HG02588 (cell line): Measurements from ENCODE around the gene HMGA1.
"Not testable (repeated sequence)": the region's sequence is repeated elsewhere in the genome, so short reads cannot be mapped to it uniquely, and the experiment has no call there.

Experiments used
- ATAC-seq: cut with Tn5 transposase; IDR thresholded peaks from one replicate; pipeline ENCODE4 v1.9.1; 2021; ENCODE audit warnings: mild to moderate bottlenecking, moderate library complexity; ENCODE audit not compliant: unreplicated experiment

Gene HMGA1

GRCh38 chr6:34259529-34260069, 22.9 kb downstream of the HMGA1 start:
- no peak for ATAC-seq

- ATAC-seq: no peak
Measured at GRCh38 chr6:34260576-34261267, 24.0 kb downstream of the HMGA1 start.

DNA sequence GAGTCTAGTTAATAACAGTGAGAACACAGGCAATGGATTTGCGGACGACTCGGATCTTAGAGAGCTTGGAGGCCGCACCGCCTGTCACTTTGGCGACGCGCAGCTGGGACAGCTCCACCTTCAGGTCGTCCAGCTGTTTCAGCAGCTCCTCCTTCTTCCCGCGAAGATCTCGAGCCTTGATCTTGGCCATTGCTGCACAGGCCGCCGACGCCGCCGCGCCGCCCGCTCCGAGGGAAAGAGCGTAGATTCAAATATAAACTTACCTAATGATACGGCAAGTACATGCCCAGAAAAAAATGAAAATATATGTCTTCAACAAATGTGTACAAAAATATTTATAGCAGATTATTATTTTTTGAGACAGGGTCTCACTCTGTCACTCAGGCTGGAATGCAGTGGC, 26.8 kb downstream of the HMGA1 start:
- ATAC-seq: not testable (repeated sequence)

DNA sequence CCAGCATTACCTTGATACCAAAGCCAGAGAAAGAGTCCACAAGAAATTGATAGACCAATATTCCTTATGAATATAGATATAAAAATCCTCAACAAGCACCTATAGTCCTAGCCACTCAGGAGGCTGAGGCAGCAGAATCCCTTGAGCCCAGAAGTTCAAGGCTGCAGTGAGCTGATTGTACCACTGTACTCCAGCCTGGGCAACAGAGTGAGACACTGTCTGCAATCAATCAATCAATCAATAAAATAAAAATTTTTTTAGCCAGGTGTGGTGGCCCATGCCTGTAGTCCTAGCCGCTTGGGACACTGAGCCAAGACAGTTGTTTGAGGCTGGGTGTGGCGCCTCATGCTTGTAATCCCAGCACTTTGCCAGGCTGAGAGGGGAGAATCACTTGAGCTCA, 31.1 kb downstream of the HMGA1 start:
- no peak for ATAC-seq

GRCh38 chr6:34269132-34269531, 32.5 kb downstream of the HMGA1 start:
- not testable (repeated sequence) for ATAC-seq

- ATAC-seq: not testable (repeated sequence)
Measured at GRCh38 chr6:34269658-34270341, 33.1 kb downstream of the HMGA1 start.

GRCh38 chr6:34272013-34272926, 35.6 kb downstream of the HMGA1 start:
- no peak for ATAC-seq

GRCh38 chr6:34273242-34273805, 36.7 kb downstream of the HMGA1 start:
- no peak for ATAC-seq

GRCh38 chr6:34274129-34274528, 37.5 kb downstream of the HMGA1 start:
- no peak for ATAC-seq

DNA sequence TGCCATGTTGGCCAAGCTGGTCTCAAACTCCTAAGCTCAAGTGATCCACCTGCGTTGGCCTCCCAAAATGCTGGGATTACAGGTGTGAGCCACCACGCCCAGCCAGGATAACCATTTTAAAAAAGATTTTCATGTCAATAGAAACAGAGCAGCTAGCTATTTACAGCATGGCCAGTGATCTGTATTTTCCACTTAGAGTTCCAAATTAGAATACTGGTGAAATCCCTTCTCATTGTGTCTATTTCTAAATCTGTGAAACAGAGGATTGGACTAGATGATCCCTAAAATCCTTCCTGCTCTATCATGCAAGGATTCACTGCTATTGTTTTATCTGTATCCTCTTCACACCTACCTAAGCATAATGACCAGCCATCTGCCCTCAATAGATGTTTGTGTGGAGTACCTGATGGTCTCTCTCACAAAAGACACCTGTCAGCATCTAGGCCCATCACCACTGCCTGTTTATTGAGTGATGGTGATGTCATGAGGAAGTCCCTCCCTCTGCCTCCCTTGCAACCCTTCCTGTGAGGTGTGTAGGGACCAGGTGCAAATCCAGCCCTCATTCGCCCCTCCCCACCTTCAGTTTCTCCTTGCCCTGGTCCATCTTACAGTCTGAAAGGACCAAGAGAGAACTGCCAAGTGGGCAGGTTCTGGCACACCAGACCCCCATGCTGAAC, 38.6 kb downstream of the HMGA1 start:
- no peak for ATAC-seq

DNA sequence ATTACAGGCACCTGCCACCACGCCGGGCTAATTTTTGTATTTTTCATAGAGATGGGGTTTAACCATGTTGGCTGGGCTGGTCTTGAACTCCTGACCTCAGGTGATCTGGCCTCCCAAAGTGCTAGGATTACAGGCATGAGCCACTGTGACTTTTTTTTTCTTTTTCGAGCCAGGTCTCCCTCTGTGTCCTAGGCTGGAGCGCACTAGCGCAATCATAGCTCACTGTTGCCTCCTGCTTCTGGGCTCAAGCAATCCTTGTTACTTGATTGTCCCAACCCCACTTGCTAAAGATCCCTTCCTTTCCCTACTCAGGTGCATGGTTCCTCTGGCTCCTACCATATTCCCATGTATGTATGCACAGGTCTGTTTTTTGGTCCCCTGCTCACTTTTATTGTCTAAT, 39.5 kb downstream of the HMGA1 start:
- no peak for ATAC-seq

- ATAC-seq: no peak
Measured at GRCh38 chr6:34276881-34277762, 40.4 kb downstream of the HMGA1 start.

DNA sequence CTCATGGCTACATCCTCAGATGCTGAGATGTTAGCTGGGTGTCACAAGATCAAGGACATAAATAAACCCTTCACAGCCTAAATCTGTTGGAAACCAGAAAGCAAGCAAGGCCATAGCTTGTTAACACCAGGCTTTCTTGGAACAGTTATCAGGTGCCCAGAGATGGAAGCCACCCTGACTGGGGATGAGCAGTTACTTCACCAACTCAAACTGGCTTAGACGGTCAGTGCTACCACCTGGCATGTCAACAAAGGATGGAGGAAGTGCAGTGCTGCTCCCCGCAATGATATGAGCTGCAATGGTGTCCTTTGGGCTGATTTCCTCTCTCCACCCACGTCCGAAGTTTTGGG, 41.1 kb downstream of the HMGA1 start:
- no peak for ATAC-seq

DNA sequence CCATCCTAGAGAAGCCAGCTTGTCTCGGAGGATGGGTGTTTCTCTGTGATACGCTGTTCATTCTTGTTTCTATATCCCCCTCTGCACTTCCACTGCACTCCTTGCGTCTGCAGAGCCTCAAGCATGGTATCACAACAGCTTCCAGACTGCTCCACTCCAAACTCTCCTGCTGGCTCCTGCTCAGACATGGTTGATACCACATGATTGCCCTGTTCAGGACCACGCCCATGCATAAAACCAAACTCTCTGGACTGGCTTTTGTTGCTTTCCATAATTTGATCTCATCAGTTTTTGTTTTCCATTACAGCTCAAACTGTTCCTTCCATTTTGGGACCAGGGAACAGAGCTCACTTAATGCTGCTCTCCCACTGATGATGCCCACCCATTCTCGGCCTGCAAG, 42.2 kb downstream of the HMGA1 start:
- no peak for ATAC-seq

DNA sequence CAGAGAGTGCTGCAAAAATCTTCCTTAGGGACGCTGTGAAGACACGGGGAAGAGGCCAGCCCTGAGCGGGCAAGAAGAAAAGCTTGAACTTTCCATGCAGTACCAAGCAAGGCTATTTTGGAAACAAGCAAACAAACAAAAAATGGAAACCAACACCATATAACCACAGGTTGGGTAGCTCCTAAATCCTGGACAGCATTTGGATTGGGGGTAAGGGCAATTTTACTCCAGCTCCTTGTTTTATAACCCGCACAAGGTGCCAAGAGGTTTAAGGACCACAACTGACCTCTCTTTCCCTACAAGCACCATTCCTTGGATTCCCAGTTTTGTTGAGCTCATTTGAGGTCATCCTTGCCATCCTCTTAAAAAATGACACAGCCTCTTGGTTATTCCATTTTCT, 43.5 kb downstream of the HMGA1 start:
- no peak for ATAC-seq

DNA sequence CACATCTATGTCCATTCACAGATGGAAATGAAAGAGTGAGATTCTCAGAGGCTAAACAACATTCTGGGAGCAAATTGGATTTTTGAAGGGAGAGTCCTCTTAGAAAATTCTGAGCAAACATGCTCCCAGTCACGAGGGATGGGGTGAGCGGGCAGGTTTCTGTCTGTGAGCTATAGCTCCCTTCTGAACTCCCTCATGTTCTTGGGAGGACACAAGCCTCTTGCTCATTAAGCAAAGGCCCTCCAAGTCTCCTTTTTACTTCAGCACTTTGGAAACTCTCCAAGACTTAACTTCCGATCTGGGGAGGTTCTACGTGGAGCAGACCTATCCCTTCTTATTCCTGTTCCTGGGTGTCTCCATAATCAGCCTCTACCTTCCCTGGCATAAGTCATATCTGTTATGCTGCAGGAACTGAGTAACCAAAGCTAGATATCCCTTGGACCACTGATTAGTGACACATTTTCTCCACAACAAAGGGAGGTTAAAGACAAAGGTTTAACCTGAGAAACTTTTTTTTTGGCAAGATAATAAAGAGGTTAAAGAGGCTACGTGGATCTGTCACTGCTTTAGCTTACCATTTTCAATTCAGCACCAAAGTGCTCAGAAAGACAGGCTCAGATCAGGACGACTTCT, 45.1 kb downstream of the HMGA1 start:
- ATAC-seq: no peak

DNA sequence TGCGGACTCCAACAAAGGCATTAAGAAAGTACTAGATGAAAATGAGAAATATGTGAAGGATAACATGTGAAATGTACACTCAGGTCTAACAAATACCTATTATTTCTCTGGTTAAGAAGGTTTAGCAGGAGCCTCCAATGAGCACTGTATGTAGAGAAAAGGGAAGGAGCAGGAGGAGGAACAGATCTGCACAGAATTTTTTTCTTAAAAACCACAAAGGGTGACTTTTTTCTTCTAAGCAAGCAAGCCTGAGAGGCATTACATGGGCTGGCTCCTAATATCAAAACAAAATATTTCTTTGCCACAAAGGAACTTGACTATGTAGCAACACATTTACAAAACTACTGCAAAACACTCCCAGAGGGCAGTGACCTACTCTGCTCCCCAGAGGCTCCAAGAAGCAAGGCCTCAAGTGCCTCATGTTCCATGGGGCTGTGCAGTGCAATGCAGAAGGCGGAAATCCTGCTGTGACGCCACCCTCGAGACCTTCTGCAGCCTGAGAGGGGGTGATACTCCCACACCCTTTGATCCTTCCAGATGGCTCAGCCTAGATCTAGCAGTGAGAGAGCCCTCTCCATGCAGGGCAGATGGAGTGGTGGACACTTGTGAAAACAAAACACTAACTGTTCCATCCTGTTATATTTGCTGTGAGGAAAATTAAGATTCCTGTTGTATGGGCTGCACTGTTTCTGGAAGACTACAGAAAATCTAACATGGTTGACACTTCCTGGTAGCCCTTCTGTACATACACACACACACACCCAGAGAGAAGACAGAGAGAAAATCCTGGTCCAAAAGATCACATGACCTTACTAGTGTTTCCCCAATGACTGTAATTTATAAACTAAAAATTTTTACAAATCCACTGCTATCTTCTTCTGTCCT, 48.1 kb downstream of the HMGA1 start:
- no peak for ATAC-seq
